GM19324 (cell line): ENCODE measurements around the gene ZNF683.
"Not testable (repeated sequence)": the region's sequence is repeated elsewhere in the genome, so short reads cannot be mapped to it uniquely, and the experiment has no call there.

Experiments
- ATAC-seq: cut with Tn5 transposase; IDR thresholded peaks from one replicate; pipeline ENCODE4 v1.9.1; 2021; ENCODE audit warnings: mild to moderate bottlenecking, moderate library complexity; ENCODE audit not compliant: unreplicated experiment, low FRiP score

Gene ZNF683

GRCh38 chr1:26387447-26387846, 14.9 kb upstream of the ZNF683 start:
- ATAC-seq, result no peak

- ATAC-seq, result not testable (repeated sequence)
Measured at GRCh38 chr1:26385063-26385462, 12.5 kb upstream of the ZNF683 start.

- no peak for ATAC-seq
Measured at GRCh38 chr1:26384076-26384475, 11.5 kb upstream of the ZNF683 start.

- no peak for ATAC-seq
Measured at GRCh38 chr1:26378879-26379251, 6.3 kb upstream of the ZNF683 start.

- peak; percentile 94 for ATAC-seq
Measured at GRCh38 chr1:26378088-26378878, 5.7 kb upstream of the ZNF683 start.

- ATAC-seq, result no peak
Measured at GRCh38 chr1:26376050-26376449, 3.5 kb upstream of the ZNF683 start.

GRCh38 chr1:26375081-26375480, 2.5 kb upstream of the ZNF683 start:
- ATAC-seq, result no peak

- ATAC-seq, result not testable (repeated sequence)
Measured at GRCh38 chr1:26374361-26374760, 1.8 kb upstream of the ZNF683 start.

GRCh38 chr1:26373789-26374188, 1.2 kb upstream of the ZNF683 start:
- no peak for ATAC-seq

GRCh38 chr1:26373281-26373680, 731 bp upstream of the ZNF683 start:
- ATAC-seq, result no peak

- ATAC-seq, result no peak
Measured at GRCh38 chr1:26372039-26372438, 511 bp downstream of the ZNF683 start.

- ATAC-seq, result no peak
Measured at GRCh38 chr1:26370591-26371382, 1.8 kb downstream of the ZNF683 start.

GRCh38 chr1:26368486-26368885, 4.1 kb downstream of the ZNF683 start:
- ATAC-seq, result no peak

- no peak for ATAC-seq
Measured at GRCh38 chr1:26368006-26368405, 4.5 kb downstream of the ZNF683 start.

GRCh38 chr1:26367441-26367840, 5.1 kb downstream of the ZNF683 start:
- ATAC-seq, result no peak

GRCh38 chr1:26364956-26365355, 7.6 kb downstream of the ZNF683 start:
- no peak for ATAC-seq

GRCh38 chr1:26363549-26364448, 8.8 kb downstream of the ZNF683 start:
- no peak for ATAC-seq

- no peak for ATAC-seq
Measured at GRCh38 chr1:26362331-26362730, 10.2 kb downstream of the ZNF683 start.

GRCh38 chr1:26361605-26362122, 10.9 kb downstream of the ZNF683 start:
- ATAC-seq, result no peak

- ATAC-seq, result no peak
Measured at GRCh38 chr1:26360807-26361604, 11.5 kb downstream of the ZNF683 start.
